Upper lobe of right lung (tissue), 1 donor: ENCODE results near the gene TMEM106A. TPM values are rescaled to one million over a fixed set of nuclear protein-coding genes. Genes with fewer than 3 reads are reported as not detected.
A peak's percentile ranks its signal among the peaks of the same experiment; 100 is the strongest.
"Not testable (repeated sequence)": the region's sequence is repeated elsewhere in the genome, so short reads cannot be mapped to it uniquely, and the experiment has no call there.

Experiments
- ATAC-seq: fragments of 200-7000 bp; cut with Tn5 transposase; one replicate; pipeline ENCODE4 v1.9.1; 2020; ENCODE audit warnings: mild to moderate bottlenecking, moderate library complexity
- DNase-seq: peaks from one replicate; pipeline ENCODE4 v3.0.0-alpha.2; 2020
- H3K27ac ChIP-seq: fragments of 200-600 bp; one replicate; pipeline ENCODE4 v1.8.0; 2022
- H3K27me3 ChIP-seq: fragments of 200-600 bp; one replicate; pipeline ENCODE4 v1.8.0; 2022; ENCODE audit warnings: mild to moderate bottlenecking
- H3K36me3 ChIP-seq: fragments of 200-600 bp; one replicate; pipeline ENCODE4 v1.8.0; 2022
- H3K4me1 ChIP-seq: fragments of 200-600 bp; one replicate; pipeline ENCODE4 v1.8.0; 2022
- H3K4me3 ChIP-seq: fragments of 200-600 bp; one replicate; pipeline ENCODE4 v1.8.0; 2022; ENCODE audit warnings: mild to moderate bottlenecking
- H3K9me3 ChIP-seq: fragments of 200-600 bp; one replicate; pipeline ENCODE4 v1.8.0; 2022
- intact Hi-C: fragments of 100-400 bp; cut with DNase I; formaldehyde crosslinking; loops from one replicate; pipeline ENCODE4 v1.11.0; 2022
- long read RNA-seq: library from polyadenylated mRNA; unstranded; transcript quantifications from one replicate; pipeline ENCODE4 v2.0.0, GENCODE V29; 2021
- total RNA-seq: library from RNA; stranded (reverse); fragmentation: NEBNext Ultra II Directional; extraction: Animal tissue kit (Norgen Biotek cat#: 25700); gene quantifications from one replicate; pipeline ENCODE4 v1.2.1, GENCODE V29; 2021
- TF ChIP-seq, protein P1 (sequence below): fragments of 200-600 bp; IDR thresholded peaks from one replicate; pipeline ENCODE4 v1.8.0; 2022; ENCODE audit warnings: antibody characterized with exemption
- donor health status: DM: no; HTN: yes; CAD: no; lungs with severe emphysema.

Gene TMEM106A
- 14.2 TPM for total RNA-seq
- long read RNA-seq, partial matches to known transcripts, result 1 of 5 reads
- long read RNA-seq, other reads (novel, unspliced or antisense), result 3 of 5 reads

DNA sequence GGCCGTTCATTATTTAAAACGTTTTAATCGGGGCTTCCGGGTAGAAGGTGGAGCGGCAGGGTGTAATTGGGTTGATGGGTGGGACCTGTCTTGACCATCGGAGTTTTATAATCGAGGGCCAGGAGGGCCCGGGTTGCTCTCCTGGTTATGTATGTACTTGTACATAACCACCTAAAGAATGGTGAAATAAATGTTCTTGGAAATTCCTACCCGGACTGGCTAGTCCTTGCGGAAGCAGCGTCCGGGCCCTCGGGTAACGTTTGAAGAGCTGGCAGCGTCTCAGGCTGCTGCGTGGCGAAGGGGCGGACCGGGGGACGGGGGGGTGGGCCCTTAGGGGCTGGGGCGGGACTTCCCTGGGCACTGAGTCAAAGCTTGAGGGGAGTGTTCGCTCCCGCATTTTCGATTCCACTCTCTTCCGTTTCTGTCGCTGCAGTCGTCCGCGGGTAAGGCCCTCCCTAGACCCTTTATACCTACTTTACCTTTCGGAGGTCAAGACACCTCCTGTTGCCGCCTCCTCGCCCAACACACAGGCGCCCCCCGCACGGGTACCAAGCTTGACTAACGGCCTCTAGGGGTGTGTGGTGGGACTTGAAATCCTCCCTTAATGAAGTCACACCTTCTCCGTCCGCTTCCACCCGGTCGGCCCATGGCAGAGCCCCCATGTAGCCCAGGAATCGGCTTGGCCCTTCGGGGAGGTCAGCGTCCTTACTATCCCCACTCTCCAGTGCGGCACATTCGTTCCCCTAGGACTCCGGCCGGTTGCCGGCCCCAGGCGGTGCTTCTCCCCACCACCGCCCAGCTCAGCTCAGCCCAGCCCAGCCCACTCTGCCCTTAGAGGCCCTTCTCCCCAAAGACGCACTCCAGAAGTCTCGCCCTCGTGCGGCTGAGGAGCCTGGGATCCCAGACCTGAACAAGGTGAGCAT lies at the start of gene TMEM106A:
TSS of gene TMEM106A (plus strand) at position 396 of the 923 bp plus-strand sequence. CDS start 1,167 bp downstream, outside the sequence.
- Histone ChIP-seq H3K27me3 (no peaks in the 10 kb centered on the region), H3K27ac (peak within 1 kb of the TSS; percentile 79), H3K4me3 (peak within 1 kb of the TSS; percentile 77), H3K9me3 (no peaks in the 10 kb centered on the region), H3K4me1 (peaks cover 11% of the 10 kb centered on the region), H3K36me3 (peaks cover 48% of the 10 kb centered on the region)
- TF ChIP-seq, protein P1, sequence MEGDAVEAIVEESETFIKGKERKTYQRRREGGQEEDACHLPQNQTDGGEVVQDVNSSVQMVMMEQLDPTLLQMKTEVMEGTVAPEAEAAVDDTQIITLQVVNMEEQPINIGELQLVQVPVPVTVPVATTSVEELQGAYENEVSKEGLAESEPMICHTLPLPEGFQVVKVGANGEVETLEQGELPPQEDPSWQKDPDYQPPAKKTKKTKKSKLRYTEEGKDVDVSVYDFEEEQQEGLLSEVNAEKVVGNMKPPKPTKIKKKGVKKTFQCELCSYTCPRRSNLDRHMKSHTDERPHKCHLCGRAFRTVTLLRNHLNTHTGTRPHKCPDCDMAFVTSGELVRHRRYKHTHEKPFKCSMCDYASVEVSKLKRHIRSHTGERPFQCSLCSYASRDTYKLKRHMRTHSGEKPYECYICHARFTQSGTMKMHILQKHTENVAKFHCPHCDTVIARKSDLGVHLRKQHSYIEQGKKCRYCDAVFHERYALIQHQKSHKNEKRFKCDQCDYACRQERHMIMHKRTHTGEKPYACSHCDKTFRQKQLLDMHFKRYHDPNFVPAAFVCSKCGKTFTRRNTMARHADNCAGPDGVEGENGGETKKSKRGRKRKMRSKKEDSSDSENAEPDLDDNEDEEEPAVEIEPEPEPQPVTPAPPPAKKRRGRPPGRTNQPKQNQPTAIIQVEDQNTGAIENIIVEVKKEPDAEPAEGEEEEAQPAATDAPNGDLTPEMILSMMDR, result peak; percentile 31
- ATAC-seq (peak; percentile 93), DNase-seq (peak; percentile 91)
- intact Hi-C loops, result no loop called here

- H3K36me3 ChIP-seq, H3K9me3 ChIP-seq, H3K27ac ChIP-seq, H3K27me3 ChIP-seq, ATAC-seq, H3K4me3 ChIP-seq, DNase-seq, intact Hi-C loops: not testable (repeated sequence)
- peaks cover 11% of the 10 kb centered on the region for H3K4me1 ChIP-seq
Measured at GRCh38 chr17:43165971-43166370, 45.7 kb upstream of the TMEM106A start.

- ATAC-seq (peak; percentile 13), DNase-seq (no peak)
- TF ChIP-seq, protein P1, result no peak
- Histone ChIP-seq H3K9me3 (no peaks in the 10 kb centered on the region), H3K27ac (peak overlapping the region; percentile 98), H3K36me3 (peaks cover 4% of the 10 kb centered on the region), H3K4me1 (peaks cover 40% of the 10 kb centered on the region), H3K4me3 (peak overlapping the region; percentile 89), H3K27me3 (no peaks in the 10 kb centered on the region)
- intact Hi-C loops, result no loop called here
Measured at GRCh38 chr17:43169561-43170139, 42.0 kb upstream of the TMEM106A start.

DNA sequence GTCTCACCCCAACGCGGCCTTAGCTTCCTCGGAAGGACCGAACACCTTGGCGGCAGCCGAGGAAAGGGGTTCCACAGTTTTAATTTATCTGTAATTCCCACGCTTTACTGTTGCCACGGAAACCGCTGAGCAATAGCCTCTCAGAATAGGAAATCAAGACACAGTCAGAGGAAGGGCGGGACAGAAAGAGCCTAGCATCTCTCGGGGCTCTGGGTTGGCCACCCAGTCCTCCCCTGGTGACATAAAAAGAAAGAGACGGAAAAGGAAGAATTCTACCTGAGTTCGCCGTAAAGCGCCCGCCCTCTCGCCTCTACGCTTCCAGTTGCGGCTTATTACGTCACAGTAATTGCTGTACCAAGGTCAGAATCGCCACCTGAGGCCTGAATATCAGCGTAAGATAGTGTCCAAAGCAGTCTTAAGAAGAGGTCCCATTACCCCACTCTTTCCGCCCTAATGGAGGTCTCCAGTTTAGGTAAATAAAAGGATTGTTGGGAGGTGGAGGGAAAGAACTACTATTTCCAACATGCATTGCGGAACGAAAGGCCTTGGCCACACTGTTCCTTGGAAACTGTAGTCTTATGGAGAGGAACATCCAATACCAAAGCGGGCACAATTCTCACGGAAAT lies 41.4 kb upstream of the TMEM106A start:
- peak; percentile 92 for ATAC-seq

DNA sequence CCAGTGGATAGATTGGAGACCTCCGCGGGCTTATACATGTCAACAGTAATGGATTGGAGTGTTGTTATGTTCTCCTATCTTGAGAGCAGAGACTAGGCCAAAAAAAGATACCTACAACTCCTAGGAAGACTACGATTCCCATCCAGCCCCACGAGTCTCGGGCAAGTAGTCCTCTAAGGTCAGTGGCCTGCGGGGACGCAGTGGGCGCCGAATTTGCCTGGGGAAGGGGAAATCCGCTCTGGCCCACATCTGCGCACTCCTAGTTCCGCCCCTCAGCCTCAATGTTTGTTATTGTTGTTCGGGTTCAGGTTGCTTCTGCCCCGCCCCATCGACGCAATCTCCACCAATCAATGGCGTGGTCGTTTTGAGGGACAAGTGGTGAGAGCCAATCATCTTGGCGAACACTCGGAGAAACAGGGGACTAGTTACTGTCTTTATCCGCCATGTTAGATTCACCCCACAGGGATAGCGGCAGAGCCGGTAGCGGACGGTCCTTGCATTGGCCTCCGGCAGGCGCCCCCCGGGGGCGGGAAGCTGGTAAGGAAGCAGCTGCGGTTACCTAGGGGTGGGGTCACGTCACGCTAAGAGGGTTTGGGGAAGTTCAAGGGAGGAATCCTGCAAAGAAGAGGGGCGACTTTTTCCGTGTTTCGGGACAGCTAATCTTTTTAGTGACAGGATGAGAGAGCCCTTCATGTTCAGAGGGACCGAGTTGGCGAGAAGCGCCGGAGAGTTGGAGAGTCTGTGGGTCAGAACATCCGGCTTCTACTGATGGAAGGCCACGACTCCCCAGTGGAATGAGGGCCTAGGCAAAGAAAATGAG lies 40.7 kb upstream of the TMEM106A start, which contains the start of gene NBR1:
TSS of gene NBR1 (plus strand) at position 449 of the 820 bp plus-strand sequence. CDS start 4,586 bp downstream, outside the sequence.
- intact Hi-C loops, result no loop called here
- ATAC-seq, result peak; percentile 94
- H3K36me3 ChIP-seq, result peaks cover 11% of the 10 kb centered on the region

More for the DNA sequence above, 41.4 kb upstream of the TMEM106A start:
- TF ChIP-seq, protein P1, result no peak
- peaks cover 46% of the 10 kb centered on the region for H3K4me1 ChIP-seq
- no peaks in the 10 kb centered on the region for H3K27me3 ChIP-seq
- H3K9me3 ChIP-seq, result no peaks in the 10 kb centered on the region
- peak overlapping the region; percentile 98 for H3K27ac ChIP-seq
- intact Hi-C loops, result no loop called here
- peak; percentile 93 for DNase-seq
- H3K4me3 ChIP-seq, result peak overlapping the region; percentile 89
- H3K36me3 ChIP-seq, result peaks cover 4% of the 10 kb centered on the region

More for the DNA sequence above, 40.7 kb upstream of the TMEM106A start, which contains the start of gene NBR1:
- Histone ChIP-seq H3K4me3 (peak within 1 kb of the TSS; percentile 89), H3K9me3 (no peaks in the 10 kb centered on the region), H3K4me1 (peaks cover 54% of the 10 kb centered on the region), H3K27me3 (no peaks in the 10 kb centered on the region), H3K27ac (peak within 1 kb of the TSS; percentile 98)
- peak; percentile 95 for DNase-seq
- TF ChIP-seq, protein P1, result peak; percentile 27
